T1000 (cell line): Measurements from ENCODE around the gene CMTM1.

Source experiments
- DNase-seq: peaks from one replicate; lab custom pipeline; 2025; ENCODE audit warnings: mixed read lengths; lab: John Stamatoyannopoulos, UW

Gene CMTM1, protein sequence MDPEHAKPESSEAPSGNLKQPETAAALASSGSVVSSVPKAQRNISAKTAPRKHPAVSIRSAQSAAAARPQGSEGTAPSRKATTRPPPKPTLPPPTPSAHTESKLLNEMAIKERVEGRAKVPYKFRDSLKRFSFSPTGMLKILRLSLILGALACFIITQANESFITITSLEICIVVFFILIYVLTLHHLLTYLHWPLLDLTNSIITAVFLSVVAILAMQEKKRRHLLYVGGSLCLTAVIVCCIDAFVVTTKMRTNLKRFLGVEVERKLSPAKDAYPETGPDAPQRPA

DNA sequence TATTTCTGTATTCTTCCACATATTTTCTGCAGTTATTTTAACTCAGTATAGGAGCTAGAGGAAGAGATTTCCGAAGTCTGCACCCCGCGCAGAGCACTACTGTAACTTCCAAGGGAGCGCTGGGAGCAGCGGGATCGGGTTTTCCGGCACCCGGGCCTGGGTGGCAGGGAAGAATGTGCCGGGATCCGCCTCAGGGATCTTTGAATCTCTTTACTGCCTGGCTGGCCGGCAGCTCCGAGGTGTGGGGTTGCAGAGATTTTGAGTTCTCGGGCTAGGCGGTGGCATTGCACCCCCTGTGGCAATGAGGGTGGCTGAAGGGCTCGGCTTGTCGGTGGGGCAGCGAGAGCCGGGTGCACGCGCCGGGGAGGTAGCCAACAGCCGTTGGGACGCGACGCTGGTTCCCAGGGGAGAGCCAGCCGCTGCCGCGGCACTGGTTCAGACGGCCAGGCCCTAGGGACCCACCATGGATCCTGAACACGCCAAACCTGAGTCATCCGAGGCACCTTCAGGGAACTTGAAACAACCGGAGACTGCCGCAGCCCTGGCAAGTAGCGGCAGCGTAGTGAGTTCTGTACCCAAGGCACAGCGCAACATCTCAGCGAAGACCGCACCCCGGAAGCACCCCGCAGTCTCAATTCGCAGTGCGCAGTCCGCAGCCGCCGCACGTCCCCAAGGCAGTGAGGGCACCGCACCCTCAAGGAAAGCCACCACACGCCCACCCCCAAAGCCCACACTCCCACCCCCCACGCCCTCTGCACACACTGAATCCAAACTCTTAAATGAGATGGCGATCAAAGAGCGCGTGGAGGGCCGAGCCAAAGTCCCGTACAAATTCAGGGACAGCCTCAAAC, at the start of gene CMTM1:
Gene CMTM1 (plus strand): TSS at position 389 of the 851 bp plus-strand sequence. CDS start 75 bp downstream, at position 464.
- no peak for DNase-seq

DNA sequence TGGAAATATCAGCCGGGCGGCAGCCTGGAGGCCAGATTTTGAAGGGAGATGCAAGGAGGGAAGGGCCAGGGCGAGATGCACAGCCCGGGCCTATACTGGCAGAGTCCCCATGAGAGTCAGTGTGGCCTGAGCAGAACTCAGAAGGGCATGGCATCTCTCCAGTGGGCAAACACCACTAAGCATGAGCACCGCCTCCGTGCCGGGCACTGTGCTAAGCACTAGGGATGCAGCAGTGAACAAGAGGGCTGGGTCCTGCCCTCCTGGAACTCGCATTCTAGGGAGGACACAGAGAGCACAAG, 49.8 kb upstream of the CMTM1 start:
- no peak for DNase-seq

DNA sequence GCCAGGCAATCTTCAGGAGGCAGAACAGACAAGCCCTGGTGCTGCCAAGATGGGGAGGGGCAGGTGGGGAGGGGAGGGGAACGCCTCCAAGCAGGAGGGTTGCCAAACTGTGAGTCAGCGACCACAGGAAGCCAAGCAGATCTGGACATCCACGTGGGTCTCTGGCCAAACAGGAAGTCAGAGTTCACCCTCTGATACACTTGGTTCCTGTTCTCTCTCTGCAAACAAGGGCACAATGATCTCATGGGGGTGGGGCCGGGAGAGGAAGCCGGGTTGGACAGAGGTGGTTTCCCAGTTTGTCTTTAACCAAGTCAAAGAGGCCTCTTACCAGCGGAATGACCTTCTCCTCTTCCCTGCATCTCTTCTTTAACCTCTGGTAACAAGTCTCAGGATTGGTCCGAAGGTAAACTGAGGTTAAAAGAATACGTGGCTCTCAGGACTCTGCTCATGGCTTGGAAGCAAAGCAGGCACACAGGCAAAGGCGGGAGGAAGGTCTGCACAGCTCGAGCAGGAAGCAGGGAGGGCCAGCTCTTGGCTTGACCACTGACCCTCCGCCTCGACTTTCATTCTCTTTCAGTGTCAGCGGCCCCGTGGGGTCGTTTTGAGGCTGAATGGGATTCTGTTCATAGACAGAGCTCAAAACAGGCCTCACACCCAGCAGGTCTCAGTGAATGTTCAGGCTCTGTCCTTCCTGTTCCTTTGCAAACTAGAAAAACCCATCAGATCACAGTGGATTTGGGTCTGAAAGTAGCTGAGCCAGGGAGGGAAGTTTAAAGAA, 49.2 kb upstream of the CMTM1 start:
- peak; percentile 84 for DNase-seq

DNA sequence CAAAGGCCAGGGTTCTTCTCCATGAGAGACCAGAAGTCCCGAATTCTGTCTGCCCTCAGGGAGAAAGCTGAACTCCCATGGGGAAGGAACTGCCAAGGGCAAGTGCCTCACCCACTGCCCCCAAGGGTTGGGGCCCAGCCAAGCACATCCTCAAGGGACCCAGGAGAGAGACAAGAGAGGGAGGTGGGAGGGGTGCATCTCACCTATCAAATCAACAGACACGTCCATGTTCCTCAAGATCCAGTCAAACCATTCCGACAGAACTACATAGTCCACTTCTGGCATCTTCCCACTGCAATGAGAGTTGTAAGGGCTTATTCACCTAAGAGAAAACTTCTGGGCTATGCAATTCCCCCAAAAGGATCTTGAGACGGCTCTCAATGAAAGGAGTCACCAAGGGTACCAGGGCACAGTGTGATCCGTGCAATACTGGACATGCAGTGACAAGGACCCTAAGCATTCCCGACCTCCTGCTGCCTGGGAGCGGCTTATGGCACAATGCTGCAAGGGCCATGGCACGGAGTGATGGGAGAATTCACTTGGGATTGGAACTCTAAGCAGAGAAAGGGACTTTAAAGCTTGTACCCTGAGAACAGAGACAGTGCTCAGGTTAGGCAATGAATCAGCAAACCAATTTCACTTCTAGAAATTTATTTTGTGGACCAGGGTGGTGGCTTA, 48.5 kb upstream of the CMTM1 start:
- no peak for DNase-seq

DNA sequence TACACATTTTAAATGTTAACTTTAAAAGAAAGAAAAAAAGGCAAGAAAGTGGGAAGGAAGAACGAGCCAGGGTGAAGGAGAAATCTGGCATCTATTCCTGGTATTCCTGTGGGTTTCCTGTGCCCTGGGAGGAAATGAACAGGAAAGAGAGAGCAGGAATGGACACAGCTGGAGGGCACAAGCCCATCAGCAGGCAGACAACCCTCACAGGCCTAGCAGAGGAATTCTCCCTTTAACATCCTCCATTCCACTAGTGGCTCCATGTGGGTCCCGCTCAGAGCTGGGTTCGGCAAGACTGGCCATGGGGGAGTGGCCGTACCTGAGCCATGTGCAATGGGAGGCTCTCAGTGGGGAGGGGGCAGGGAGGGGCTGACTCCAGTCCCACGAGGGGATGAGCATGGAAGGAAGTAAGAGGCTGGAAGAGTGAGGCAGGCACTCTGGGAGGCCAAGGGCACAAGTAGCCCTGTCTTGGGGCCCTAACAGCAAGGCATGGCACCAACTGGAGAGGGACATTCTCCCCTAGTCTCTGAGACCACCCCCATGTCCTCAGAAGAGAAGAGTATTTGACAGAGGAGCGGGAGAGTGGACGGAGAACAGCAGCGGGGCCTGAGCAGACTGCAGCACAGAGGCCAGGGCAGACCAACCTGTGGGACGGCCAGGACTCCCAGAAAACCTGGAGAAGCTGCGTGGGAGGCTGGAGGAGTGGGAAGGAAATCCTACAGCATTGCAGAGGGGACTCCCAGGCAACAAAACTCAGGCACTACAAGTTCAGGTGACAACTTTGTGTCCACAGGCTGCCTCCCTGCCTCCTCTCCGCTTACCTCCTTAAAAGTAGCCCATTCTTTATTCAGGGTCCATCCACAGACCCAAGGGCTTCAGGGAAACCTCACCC, 46.5 kb upstream of the CMTM1 start:
- no peak for DNase-seq

DNA sequence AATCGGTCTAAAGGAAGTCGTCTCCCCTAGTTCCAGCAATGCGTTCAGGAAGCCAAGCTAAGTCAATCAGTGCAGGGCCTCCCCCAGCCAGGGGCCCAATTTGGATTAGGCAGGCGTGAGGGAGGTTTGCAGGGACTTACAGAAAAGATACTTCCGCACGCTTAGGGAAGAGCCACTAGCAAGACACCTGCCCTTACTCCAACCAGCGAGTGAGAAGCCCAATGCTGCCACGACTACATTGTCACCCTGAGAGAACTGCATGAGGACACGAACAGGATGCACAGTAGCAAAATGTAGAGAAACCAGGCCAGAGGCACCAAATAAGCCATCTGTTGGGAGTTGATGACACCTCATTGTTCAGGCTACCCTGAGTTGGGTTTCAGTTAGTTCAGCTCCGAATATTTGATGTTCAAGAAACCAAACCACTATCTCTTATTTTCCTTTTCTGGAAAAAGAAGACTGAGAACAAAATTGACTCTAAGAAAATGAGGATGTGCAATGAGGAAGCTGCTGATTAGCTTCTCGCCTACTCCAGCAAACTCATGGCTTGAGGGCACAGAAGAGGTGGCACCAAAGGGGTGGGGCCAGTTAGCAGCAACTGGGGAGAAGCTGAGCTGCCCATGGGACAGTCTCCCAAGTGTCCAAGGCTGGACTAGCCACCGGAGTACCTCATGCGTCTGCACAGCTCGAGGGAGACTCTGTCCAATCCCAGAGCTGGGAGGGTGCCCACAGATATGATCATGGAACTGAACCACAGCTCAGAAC, 45.7 kb upstream of the CMTM1 start:
- DNase-seq, result no peak

DNA sequence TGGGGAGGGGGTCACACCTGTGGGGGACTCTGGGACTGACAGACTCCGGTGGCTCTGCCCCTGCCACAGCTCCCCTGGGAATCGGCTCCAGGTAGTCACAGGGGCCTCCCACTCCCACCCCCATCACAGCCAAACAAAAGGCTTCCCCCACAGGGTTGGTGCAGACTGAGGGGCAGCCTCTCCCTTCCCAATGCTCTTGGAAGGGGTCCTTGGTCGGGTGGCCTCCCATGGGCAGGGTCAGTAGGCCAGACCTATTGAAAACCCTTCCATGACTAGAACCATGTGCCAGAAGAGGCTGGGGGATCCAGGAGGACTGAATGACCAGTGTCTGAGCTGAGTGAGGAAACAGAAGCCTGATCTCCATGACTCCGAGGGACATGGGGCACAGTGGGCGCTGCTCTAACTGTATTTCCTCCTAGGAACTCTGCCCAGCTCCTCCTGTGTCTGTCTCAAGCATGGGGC, 45.0 kb upstream of the CMTM1 start:
- no peak for DNase-seq

DNA sequence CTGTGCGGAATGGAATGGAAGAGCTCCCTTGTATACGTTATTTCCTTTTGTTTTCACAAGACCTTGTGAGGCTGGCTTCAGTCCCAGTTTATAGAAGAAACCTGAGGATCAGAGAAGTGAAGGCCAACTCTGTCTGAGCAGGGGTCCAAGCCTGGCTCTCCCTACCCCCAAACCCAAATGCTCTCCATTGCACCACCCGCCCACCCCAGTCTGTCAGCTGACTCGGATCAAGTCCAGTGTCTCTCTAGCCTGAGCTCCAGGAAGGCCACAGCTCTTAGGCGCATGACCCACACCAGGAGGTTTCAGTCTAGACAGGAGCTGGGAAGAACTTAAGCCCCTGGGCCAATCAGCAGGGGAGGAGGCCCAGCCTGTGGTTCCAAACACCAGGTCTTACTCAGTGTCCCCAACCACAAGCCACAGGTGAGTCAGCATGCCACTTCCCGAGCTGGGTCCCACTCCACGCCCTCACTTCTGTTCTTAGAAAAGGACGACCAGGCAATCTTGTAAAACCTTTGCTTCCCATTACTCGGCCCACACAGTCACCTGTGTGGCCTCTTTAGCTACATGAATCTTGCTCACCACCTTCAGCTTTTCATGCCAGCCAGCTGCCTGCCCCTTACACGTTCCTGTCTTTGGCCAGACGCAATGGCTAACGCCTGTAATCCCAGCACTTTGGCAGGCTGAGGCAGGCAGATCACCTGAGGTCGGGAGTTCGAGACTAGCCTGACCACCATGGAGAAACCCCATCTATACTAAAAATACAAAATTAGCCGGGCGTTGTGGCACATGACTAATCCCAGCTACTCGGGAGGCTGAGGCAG, 44.1 kb upstream of the CMTM1 start:
- peak; percentile 42 for DNase-seq

DNA sequence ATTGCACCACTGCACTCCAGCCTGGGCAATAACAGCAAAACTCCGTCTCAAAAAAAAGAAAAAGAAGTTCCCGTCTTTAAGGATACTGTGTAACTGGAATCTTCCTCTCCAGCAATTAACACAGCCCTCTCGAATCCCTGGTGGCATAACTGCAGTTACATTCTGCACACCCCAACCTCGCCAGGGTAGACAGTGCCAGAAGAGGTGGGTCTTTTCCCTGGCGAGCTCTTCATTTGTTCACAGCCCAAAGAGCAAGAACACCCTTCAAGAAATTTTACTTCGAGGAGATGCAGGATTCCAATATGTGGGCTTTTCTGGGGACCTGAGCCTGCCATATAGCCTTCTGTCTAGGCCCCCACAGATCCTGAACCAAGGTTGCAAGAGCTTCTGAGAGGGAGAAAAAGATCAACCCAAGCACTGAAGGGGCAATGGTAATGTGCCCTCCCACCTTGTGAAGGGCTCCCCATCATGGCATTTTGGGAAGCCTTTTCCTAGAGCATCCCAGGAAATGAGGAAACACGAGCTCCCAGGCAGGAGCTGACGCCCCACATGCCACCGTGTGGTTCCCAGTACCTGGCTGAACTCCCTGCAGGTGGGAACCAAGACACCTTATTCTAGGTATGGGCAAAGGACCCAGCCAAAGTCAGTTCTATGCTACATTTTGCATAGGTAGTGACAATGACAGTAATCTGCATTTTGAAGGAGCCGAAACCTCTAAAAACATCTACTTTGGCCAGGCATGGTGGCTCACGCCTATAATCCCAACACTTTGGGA, 43.2 kb upstream of the CMTM1 start:
- no peak for DNase-seq

DNA sequence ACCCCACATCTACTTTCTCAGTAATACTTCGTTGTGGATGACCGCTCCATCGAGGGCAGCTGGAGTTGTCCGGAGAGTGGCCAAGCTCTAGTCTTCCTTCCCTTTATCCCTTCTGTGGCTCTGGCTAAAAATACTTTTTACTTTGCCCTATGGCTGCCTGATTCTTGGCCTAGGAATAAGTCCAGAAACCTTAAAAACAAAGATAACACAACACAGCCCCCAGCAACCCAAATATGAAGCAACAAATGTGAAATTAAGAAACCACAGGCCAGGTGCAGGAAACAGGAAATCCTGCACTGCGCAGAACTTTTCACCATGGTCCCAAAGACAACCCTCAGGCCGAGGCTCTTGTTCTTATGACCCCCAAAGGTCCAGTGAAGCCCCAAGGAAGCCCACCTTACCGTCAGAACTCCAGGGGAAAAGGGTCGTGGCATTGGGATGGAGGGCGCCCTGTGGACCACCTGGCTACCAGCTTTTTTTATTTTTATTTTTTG, 42.3 kb upstream of the CMTM1 start:
- DNase-seq, result no peak

DNA sequence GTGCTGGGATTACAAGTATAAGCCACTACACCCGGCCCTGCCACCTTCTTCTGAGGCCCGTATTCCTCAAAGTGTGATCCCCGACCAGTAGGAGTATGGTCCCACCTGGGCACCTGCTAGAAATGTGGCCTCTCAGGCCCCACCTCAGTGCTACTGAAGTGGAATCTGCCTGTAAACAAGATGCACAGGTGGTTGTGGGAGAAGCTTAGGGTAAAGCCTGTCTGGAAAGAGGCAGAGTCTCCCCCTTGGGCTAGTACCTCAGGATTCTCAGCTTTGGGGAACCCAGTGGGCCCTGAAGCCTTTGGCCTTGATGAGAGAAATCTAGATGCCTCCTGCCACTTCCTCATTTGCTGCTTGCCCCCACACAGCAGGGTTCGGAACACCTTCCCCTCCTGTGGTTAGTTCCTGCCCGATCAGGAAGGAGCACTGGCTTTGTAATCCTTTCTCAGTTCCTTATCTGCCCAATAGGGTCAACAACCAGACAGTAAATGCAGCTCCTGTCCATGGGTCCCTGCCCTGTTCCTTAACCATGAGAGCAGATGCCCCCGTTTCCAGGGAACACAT, 41.6 kb upstream of the CMTM1 start:
- no peak for DNase-seq

DNA sequence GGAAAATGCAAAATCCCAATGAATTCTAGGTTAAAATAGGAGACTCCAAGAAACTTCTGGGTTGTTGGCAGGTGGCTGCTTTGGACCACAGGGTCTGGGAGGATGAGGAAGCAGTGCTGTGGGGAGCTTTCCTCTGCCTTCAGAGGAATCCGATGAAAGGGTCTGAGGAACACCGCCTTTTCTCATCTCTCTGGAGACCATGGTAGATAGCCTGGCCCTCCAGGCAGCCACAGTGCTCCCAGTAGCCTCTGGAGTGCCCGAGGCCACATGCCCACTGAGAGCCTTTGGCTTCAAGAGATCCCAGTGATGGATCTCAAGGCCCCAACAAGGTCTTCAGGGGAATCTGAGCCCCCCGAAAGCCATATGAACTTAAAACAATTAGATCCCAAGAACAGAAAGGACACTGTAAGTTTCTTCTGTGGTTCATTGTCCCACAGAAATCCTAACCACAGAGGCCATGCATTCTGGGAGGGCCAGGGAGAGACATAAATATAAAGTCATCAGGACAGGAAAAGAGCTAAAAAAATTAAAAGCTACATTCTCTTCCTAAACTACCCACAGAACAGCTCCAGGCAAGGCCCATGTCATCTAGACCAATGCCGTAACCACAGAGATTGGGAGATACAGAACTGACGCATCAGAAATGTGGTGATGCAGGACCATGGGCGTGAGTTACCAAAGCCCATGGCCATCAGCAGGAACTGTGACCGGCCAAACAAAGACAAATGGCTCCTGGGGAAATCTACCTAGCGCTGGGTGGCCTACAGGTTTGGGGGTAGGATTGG, 40.7 kb upstream of the CMTM1 start:
- peak; percentile 29 for DNase-seq

DNA sequence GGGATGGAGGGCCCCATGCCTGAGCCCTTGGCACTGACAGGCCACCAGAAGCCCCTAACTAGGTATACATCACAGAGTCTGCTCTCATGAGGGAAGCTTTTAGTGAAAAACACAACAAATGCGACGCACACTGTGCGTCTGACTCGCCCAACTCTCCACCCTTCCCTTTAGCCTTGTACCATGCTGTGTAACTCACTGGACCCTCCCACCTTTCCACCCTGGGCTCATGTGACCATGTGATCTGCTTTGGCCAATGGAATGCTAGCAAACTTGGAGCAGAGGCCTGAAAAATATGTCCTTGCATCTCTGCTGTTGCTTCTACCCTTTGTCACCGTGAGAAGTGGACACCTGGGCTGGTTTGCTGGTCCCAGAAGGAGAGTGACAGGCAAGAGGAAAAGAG, 37.9 kb upstream of the CMTM1 start:
- DNase-seq, result no peak

DNA sequence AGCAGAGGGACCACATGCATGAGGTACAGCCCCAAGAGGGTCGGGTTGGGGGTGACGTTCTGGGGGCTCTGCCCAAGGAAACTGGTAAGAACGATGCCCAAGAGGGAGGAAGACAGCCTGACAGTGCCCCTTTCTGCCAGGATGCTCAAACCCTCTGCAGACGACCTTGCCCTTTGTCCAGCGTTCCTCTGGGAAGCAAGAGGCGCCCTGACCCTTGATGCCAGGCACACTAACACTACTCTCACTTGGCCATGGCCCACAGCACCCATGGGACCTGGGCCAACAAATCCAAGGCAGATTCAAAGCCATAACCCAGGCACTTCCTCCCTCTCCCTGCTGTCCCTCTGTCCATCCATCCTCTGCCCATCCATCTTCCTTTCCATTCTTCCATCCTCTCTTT, 36.8 kb upstream of the CMTM1 start:
- DNase-seq, result no peak

DNA sequence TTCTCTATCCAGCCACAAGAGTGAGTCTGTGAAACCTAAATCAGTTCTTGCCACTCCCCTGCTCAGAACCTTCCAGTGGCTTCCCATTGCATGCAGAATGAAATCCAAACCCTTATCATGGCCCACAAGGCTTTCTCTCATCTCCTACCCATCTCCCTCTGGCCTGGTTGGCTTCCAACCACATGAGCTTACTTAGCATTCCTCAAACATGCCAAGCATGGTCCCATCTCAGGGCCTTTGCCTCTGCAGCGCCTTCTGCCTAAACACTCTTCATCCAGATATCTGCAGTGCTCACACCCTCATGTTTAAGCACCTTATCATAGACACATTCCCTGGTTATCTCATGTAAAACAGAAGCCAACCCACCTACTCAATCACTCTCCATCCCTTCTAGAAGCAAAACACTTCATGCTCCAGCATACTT, 31.9 kb upstream of the CMTM1 start:
- no peak for DNase-seq

DNA sequence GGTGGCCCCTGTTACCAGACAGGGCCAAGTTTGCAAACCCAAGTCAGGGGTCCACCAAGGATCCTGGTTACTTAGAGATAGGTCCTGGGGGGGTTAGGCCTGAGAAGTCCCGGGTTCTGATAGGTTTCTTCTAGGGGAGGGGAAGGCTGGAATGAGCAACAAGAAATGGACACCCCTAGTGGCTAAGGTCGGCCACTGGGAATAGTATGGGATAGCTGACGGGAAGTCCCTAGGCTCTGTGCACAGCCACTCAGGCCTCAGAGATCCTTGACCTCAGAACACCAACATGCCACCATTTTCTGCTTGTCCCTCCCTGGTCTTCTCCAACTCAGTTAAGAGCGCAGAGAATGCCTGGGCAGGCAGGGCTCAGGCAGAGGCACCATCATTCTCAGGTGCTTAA, 29.7 kb upstream of the CMTM1 start:
- DNase-seq, result no peak

DNA sequence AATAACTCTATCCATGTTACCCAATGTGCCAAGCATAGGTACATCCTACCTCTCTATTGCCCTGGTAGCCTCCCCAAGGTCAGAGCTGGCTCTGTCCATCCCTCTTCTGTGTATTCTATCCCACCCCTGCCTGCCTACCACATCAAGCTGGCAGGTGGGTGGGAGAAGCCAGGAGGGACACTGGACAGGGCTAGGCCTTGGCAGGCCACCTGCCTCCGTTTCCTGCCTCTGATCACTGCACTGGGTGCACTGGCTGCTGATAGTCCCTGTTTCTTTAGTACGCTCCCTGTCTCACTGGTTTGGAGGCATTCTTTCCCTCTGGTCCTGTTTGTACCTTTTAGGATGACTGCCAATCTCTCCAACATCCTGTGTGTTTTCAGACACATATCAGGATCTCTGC, 29.0 kb upstream of the CMTM1 start:
- no peak for DNase-seq
